ENCODE data around the gene CCL25.

The CCL25 gene

DNA sequence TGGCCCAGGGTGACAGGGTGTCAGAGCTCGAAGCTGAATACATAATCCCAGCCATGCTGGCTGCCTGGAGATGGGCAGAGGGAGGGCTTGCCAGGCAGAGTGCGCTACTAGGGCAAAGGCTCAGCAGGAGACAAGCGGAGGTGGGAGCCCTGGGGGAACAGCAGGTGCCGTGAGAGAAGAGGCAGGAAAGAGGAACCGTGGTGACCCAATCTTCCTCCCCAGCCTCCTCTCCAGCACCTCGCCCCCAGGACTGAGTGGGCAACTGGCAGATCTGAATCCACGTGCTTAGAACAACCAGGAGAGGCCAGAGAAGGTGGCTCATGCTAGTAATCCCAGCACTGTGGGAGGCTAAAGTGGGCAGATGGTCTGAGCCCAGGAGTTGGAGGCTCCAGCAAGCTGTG is 11.0 kb upstream of the CCL25 start:
- TF ChIP-seq, protein P1, sequence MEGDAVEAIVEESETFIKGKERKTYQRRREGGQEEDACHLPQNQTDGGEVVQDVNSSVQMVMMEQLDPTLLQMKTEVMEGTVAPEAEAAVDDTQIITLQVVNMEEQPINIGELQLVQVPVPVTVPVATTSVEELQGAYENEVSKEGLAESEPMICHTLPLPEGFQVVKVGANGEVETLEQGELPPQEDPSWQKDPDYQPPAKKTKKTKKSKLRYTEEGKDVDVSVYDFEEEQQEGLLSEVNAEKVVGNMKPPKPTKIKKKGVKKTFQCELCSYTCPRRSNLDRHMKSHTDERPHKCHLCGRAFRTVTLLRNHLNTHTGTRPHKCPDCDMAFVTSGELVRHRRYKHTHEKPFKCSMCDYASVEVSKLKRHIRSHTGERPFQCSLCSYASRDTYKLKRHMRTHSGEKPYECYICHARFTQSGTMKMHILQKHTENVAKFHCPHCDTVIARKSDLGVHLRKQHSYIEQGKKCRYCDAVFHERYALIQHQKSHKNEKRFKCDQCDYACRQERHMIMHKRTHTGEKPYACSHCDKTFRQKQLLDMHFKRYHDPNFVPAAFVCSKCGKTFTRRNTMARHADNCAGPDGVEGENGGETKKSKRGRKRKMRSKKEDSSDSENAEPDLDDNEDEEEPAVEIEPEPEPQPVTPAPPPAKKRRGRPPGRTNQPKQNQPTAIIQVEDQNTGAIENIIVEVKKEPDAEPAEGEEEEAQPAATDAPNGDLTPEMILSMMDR (IDR thresholded peaks at IDR 0.05; ENCODE audit: insufficient read depth, low read length, missing control alignments): no peak
- POLR2A ChIA-PET: no interaction called here
- H3K4me3 ChIP-seq (ENCODE audit: low read depth, low read length): no peak overlapping the region
- CTCF ChIA-PET: interaction anchor here (0.7 kb wide), 1 partner anchor 39 kb away, joined by 3 read pairs; no protein-coding TSS in a partner anchor
- no peak for DNase-seq (ENCODE audit: low read depth, low spot score)

DNA sequence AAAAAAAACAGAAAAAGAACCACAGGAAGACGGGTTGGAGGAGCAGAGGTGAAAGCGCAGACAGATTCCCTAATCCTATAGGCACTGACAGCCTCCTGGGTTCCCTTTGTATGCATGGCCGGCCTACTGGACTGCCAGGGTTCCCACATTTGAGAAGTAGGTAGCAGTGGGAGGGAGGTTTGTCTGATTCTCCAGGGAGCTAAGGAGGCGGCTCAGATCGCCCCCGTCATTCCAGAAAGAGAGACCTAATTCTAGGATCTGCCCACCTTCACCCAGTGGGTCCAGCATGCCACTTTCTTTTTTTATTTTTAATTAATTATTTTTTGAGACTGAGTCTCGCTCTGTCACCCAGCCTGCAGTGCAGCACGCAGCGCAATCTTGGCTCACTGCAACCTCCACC is 9.7 kb upstream of the CCL25 start:
- ChIA-PET CTCF (no interaction called here), POLR2A (no interaction called here)
- no peak overlapping the region for H3K4me3 ChIP-seq (ENCODE audit: low read depth, low read length)
- no peak for DNase-seq (ENCODE audit: low read depth, low spot score)
- TF ChIP-seq, protein P1 (IDR thresholded peaks at IDR 0.05; ENCODE audit: insufficient read depth, low read length, missing control alignments): no peak

DNA sequence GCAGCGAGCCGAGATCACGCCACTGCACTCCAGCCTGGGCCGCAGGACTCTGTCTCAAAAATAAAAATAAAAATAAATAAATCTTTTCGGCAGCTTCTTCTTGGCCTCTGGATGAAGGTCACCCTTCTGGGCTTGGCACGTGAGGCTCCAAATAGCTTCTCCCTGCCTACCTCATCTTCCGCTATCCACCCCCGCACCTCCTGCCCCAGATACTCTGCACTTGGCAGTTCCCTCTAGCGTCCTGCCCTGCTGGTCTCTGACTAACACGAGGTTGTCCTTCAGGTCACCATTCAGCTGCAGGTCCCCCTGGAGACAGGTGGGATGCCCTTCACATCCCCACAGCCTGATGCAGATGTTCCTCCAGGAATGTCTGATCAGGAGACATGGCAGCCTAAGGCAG is 8.5 kb upstream of the CCL25 start:
- ChIA-PET CTCF (no interaction called here), POLR2A (no interaction called here)
- TF ChIP-seq, protein P1 (IDR thresholded peaks at IDR 0.05; ENCODE audit: insufficient read depth, low read length, missing control alignments): no peak
- no peak overlapping the region for H3K4me3 ChIP-seq (ENCODE audit: low read depth, low read length)
- no peak for DNase-seq (ENCODE audit: low read depth, low spot score)

- CTCF ChIA-PET: no interaction called here
- POLR2A ChIA-PET: no interaction called here
- TF ChIP-seq, protein P1 (IDR thresholded peaks at IDR 0.05; ENCODE audit: insufficient read depth, low read length, missing control alignments): no peak
- no peak for DNase-seq (ENCODE audit: low read depth, low spot score)
- H3K4me3 ChIP-seq (ENCODE audit: low read depth, low read length): no peak overlapping the region
Observed at GRCh38 chr19:8045872-8046568, 6.5 kb upstream of the CCL25 start.

- ChIA-PET POLR2A (no interaction called here), CTCF (interaction anchor here (0.9 kb wide), 1 partner anchor 44 kb away, joined by 4 read pairs; no protein-coding TSS in a partner anchor)
- TF ChIP-seq, protein P1 (IDR thresholded peaks at IDR 0.05; ENCODE audit: insufficient read depth, low read length, missing control alignments): no peak
- no peak overlapping the region for H3K4me3 ChIP-seq (ENCODE audit: low read depth, low read length)
- DNase-seq (ENCODE audit: low read depth, low spot score): no peak
Observed at GRCh38 chr19:8046569-8047165, 5.9 kb upstream of the CCL25 start.

DNA sequence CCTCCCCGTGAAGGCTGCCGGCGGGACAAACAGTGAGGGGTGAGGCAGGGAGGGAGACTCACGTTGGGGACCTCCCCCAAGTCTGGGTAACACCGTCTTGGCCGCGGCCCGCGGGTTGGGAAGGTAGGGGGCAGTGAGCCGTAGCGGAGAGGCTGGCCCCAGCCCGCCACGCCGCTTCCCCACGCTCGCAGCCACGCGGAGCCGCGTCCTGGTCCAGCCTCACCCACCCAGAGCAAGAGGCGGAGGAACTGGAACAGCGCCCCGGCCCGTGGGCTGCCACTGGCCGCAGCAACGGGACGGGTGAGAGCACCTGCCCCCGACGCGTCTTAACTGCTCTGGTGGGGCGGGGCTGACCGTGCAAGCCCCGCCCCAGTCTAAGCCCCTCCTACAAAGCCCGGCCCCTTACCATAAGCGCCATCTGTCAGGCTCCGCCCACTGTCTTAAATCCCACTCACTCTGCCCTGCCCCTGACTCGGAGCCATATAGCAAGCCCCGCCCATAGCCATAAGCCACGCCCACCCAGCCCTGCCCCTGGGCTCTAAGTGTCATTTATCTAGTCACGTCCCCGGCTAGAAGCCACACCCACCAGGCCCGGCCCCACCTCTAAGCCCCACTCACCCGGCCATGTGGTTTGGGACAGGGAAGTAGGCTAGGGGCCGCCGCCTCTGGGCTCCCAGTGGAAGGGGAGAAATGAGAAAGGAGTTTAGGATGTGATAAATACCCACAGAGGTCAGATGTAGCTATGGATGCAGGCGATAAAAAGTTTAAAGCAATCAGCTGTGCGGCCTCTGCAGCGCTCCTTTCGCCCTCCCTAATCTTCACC is 2.1 kb upstream of the CCL25 start:
- no peak overlapping the region for H3K4me3 ChIP-seq (ENCODE audit: low read depth, low read length)
- ChIA-PET CTCF (no interaction called here), POLR2A (no interaction called here)
- no peak for DNase-seq (ENCODE audit: low read depth, low spot score)
- TF ChIP-seq, protein P1 (IDR thresholded peaks at IDR 0.05; ENCODE audit: insufficient read depth, low read length, missing control alignments): no peak

Measured in AG04449 (cell line).